ENCODE data around the gene SSPN. TPM values are rescaled to one million over a fixed set of nuclear protein-coding genes. Genes with fewer than 3 reads are reported as not detected.

SSPN gene
- total RNA-seq, 1 experiment from 2014 or later, result 3.1 TPM

DNA sequence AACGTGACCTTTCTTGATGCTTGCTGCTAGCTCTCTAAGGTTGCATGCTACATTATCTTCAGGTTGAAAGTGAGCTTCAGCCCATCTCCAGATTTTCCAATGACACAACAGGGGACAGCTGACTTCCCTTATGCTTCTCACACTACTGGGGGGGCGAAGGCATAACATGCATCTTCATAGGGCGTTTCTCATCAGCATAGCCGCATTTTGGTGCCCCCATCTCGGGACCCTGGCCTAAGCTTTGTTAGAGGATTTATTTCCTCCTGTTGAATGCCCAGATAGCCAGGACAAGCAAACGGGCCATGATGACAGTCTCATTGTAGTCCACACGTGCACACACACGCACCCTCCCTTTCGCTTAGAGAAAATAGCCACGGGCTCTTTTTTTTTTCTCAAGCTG, 30.7 kb downstream of the SSPN start:
- TF ChIP-seq, protein P1, sequence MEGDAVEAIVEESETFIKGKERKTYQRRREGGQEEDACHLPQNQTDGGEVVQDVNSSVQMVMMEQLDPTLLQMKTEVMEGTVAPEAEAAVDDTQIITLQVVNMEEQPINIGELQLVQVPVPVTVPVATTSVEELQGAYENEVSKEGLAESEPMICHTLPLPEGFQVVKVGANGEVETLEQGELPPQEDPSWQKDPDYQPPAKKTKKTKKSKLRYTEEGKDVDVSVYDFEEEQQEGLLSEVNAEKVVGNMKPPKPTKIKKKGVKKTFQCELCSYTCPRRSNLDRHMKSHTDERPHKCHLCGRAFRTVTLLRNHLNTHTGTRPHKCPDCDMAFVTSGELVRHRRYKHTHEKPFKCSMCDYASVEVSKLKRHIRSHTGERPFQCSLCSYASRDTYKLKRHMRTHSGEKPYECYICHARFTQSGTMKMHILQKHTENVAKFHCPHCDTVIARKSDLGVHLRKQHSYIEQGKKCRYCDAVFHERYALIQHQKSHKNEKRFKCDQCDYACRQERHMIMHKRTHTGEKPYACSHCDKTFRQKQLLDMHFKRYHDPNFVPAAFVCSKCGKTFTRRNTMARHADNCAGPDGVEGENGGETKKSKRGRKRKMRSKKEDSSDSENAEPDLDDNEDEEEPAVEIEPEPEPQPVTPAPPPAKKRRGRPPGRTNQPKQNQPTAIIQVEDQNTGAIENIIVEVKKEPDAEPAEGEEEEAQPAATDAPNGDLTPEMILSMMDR (IDR thresholded peaks at IDR 0.05; ENCODE audit: insufficient read depth in 1 of 2, low read depth in 1 of 2, low read length in 1 of 2, severe bottlenecking in 1 of 2, unreplicated experiment in 1 of 2), result no peak
- H3K4me3 Mint-ChIP-seq (ENCODE audit: unreplicated experiment), result no peak overlapping the region
- Histone ChIP-seq H3K27me3 (replicated peaks; ENCODE audit: control insufficient read depth, insufficient read depth, low read length) (no peaks in the 10 kb centered on the region), H3K36me3 (ENCODE audit: control insufficient read depth, insufficient read depth, low read length) (no peaks in the 10 kb centered on the region), H3K4me3 (ENCODE audit: low read depth, low read length) (no peak overlapping the region), H3K9me3 (no peaks in the 10 kb centered on the region), H3K4me1 (no peaks in the 10 kb centered on the region)
- intact Hi-C loops (cut with micrococcal nuclease; ENCODE audit: unreplicated experiment), result no loop called here
- H3K4me1 Mint-ChIP-seq (ENCODE audit: low read depth, unreplicated experiment), result no peaks in the 10 kb centered on the region
- CTCF ChIA-PET, result no interaction called here
- H3K27ac Mint-ChIP-seq (ENCODE audit: unreplicated experiment), result no peak overlapping the region
- H3K27me3 Mint-ChIP-seq (ENCODE audit: insufficient read depth, unreplicated experiment), result peaks cover 12% of the 10 kb centered on the region
- DNase-seq, result no peak
- BruUV-seq (replicated peaks), result no TSS peak
- no peaks in the 10 kb centered on the region for H3K9me3 Mint-ChIP-seq (ENCODE audit: unreplicated experiment)
- no peaks in the 10 kb centered on the region for H3K36me3 Mint-ChIP-seq (ENCODE audit: insufficient read depth, unreplicated experiment)
- POLR2A ChIA-PET, result interaction anchor here (0.6 kb wide), 1 partner anchor 77 kb away, joined by 7 read pairs; no protein-coding TSS in a partner anchor

DNA sequence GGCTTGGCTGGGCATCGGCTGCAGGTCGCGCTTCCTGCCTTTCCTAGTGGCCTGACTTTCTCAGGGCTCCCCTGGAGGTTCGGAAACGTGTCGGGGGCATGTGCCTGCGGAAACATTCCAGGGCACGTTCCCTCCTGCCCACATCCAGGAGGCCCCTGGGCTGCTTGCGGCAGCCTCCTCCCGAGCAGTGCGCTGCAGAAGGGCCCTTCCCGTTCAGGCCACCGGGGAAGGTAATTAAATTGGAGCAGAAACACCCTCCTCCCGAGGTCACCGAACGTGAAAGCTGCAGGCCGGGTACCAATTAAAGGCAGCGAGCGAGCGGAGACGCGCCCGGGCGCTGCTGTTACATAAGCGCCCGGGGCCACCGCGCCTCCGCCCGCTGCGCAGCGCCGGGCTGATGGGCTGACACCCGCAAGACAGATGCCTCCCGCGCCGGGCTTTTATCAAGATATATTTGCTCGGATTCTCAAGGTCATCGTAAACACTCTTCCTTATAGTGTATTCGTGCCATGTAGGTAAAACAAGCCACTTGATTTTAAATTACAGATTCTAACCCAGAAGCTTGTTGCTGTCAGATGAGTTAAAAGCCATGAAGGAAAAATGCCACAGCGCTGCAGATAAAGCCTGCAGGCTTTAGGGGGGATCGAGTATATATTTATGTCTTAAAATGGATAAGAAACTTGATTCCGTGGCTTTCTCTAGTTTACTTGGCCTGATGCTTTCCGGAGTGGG, 31.4 kb downstream of the SSPN start:
- Histone ChIP-seq H3K27me3 (replicated peaks; ENCODE audit: control insufficient read depth, insufficient read depth, low read length) (no peaks in the 10 kb centered on the region), H3K4me1 (no peaks in the 10 kb centered on the region), H3K4me3 (ENCODE audit: low read depth, low read length) (peak overlapping the region; percentile 32), H3K36me3 (ENCODE audit: control insufficient read depth, insufficient read depth, low read length) (no peaks in the 10 kb centered on the region), H3K9me3 (no peaks in the 10 kb centered on the region)
- H3K4me1 Mint-ChIP-seq (ENCODE audit: low read depth, unreplicated experiment), result no peaks in the 10 kb centered on the region
- peak overlapping the region; percentile 68 for H3K4me3 Mint-ChIP-seq (ENCODE audit: unreplicated experiment)
- POLR2A ChIA-PET, result no interaction called here
- peak; percentile 42 to 50 for DNase-seq
- TF ChIP-seq, protein P1 (IDR thresholded peaks at IDR 0.05; ENCODE audit: insufficient read depth in 1 of 2, low read depth in 1 of 2, low read length in 1 of 2, severe bottlenecking in 1 of 2, unreplicated experiment in 1 of 2), result no peak
- intact Hi-C loops (cut with micrococcal nuclease; ENCODE audit: unreplicated experiment), result no loop called here
- no TSS peak for BruUV-seq (replicated peaks)
- no peaks in the 10 kb centered on the region for H3K9me3 Mint-ChIP-seq (ENCODE audit: unreplicated experiment)
- peaks cover 12% of the 10 kb centered on the region for H3K27me3 Mint-ChIP-seq (ENCODE audit: insufficient read depth, unreplicated experiment)
- CTCF ChIA-PET, result no interaction called here
- H3K27ac Mint-ChIP-seq (ENCODE audit: unreplicated experiment), result no peak overlapping the region
- H3K36me3 Mint-ChIP-seq (ENCODE audit: insufficient read depth, unreplicated experiment), result no peaks in the 10 kb centered on the region

DNA sequence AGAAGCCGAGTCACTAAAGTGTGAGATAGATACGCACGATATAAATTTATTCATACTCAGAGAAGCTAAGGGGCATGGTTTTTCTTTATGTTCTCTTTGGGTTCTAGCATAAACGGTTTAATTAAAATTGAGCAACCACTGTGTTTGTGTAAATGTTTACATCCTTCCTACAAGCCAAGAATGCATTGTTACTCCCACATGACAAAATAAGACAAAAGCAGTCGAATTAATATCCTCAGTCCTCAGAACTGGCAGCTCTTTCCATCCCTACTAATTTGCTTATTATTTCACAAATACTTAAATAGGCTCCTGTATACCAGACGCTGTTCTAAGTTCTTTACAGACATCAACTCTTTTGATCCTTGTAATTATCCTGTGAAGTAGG, 32.0 kb downstream of the SSPN start:
- CTCF ChIA-PET, result no interaction called here
- H3K4me3 Mint-ChIP-seq (ENCODE audit: unreplicated experiment), result peak overlapping the region; percentile 68

More for the DNA sequence above, 32.0 kb downstream of the SSPN start:
- Mint-ChIP-seq H3K9me3 (ENCODE audit: unreplicated experiment) (no peaks in the 10 kb centered on the region), H3K27ac (ENCODE audit: unreplicated experiment) (no peak overlapping the region), H3K36me3 (ENCODE audit: insufficient read depth, unreplicated experiment) (no peaks in the 10 kb centered on the region), H3K4me1 (ENCODE audit: low read depth, unreplicated experiment) (no peaks in the 10 kb centered on the region), H3K27me3 (ENCODE audit: insufficient read depth, unreplicated experiment) (peaks cover 14% of the 10 kb centered on the region)
- intact Hi-C loops (cut with micrococcal nuclease; ENCODE audit: unreplicated experiment), result no loop called here
- no peaks in the 10 kb centered on the region for H3K9me3 ChIP-seq
- POLR2A ChIA-PET, result no interaction called here
- H3K27me3 ChIP-seq (replicated peaks; ENCODE audit: control insufficient read depth, insufficient read depth, low read length), result no peaks in the 10 kb centered on the region
- no TSS peak for BruUV-seq (replicated peaks)
- no peak overlapping the region for H3K4me3 ChIP-seq (ENCODE audit: low read depth, low read length)
- DNase-seq, result no peak
- no peaks in the 10 kb centered on the region for H3K36me3 ChIP-seq (ENCODE audit: control insufficient read depth, insufficient read depth, low read length)
- no peaks in the 10 kb centered on the region for H3K4me1 ChIP-seq
- TF ChIP-seq, protein P1 (IDR thresholded peaks at IDR 0.05; ENCODE audit: insufficient read depth in 1 of 2, low read depth in 1 of 2, low read length in 1 of 2, severe bottlenecking in 1 of 2, unreplicated experiment in 1 of 2), result no peak

Measured in Caco-2 (cell line).